GM21360 (cell line): ENCODE results near the gene CCR1.
"Not testable (repeated sequence)": the region's sequence is repeated elsewhere in the genome, so short reads cannot be mapped to it uniquely, and the experiment has no call there.

ENCODE experiments used
- ATAC-seq: cut with Tn5 transposase; IDR thresholded peaks from one replicate; pipeline ENCODE4 v1.9.1; 2021; ENCODE audit warnings: mild to moderate bottlenecking, moderate library complexity; ENCODE audit not compliant: unreplicated experiment

Gene CCR1

GRCh38 chr3:46213201-46213600, 5.1 kb upstream of the CCR1 start:
- no peak for ATAC-seq

- no peak for ATAC-seq
Observed at GRCh38 chr3:46212101-46212500, 4.0 kb upstream of the CCR1 start.

GRCh38 chr3:46209746-46210470, 1.8 kb upstream of the CCR1 start:
- no peak for ATAC-seq

- ATAC-seq, result no peak
Observed at GRCh38 chr3:46209053-46209452, 940 bp upstream of the CCR1 start.

- ATAC-seq, result not testable (repeated sequence)
Observed at GRCh38 chr3:46207514-46207913, 599 bp downstream of the CCR1 start.

- no peak for ATAC-seq
Observed at GRCh38 chr3:46206282-46207015, 1.7 kb downstream of the CCR1 start.

- no peak for ATAC-seq
Observed at GRCh38 chr3:46205286-46205960, 2.7 kb downstream of the CCR1 start.

- ATAC-seq, result no peak
Observed at GRCh38 chr3:46203681-46204080, 4.4 kb downstream of the CCR1 start.

GRCh38 chr3:46202535-46202934, 5.6 kb downstream of the CCR1 start:
- no peak for ATAC-seq

- ATAC-seq, result no peak
Observed at GRCh38 chr3:46200790-46201189, 7.3 kb downstream of the CCR1 start.

- no peak for ATAC-seq
Observed at GRCh38 chr3:46200211-46200610, 7.9 kb downstream of the CCR1 start.

- ATAC-seq, result no peak
Observed at GRCh38 chr3:46196261-46196957, 11.7 kb downstream of the CCR1 start.

GRCh38 chr3:46194868-46195553, 13.1 kb downstream of the CCR1 start:
- ATAC-seq, result no peak

GRCh38 chr3:46193436-46193835, 14.7 kb downstream of the CCR1 start:
- no peak for ATAC-seq

- ATAC-seq, result no peak
Observed at GRCh38 chr3:46192939-46193338, 15.2 kb downstream of the CCR1 start.

- ATAC-seq, result no peak
Observed at GRCh38 chr3:46191730-46192129, 16.4 kb downstream of the CCR1 start.

GRCh38 chr3:46188708-46189107, 19.4 kb downstream of the CCR1 start:
- ATAC-seq, result no peak

GRCh38 chr3:46187876-46188275, 20.2 kb downstream of the CCR1 start:
- peak; percentile 46 for ATAC-seq

- peak; percentile 13 for ATAC-seq
Observed at GRCh38 chr3:46187341-46187700, 20.8 kb downstream of the CCR1 start.

- peak; percentile 45 for ATAC-seq
Observed at GRCh38 chr3:46186471-46187340, 21.4 kb downstream of the CCR1 start.
